ENCODE measurements around the gene CACNA1C. TPM values are rescaled to one million over a fixed set of nuclear protein-coding genes. Genes with fewer than 3 reads are reported as not detected.

CACNA1C gene
- total RNA-seq, 1 experiment from 2014 or later: not detected

DNA sequence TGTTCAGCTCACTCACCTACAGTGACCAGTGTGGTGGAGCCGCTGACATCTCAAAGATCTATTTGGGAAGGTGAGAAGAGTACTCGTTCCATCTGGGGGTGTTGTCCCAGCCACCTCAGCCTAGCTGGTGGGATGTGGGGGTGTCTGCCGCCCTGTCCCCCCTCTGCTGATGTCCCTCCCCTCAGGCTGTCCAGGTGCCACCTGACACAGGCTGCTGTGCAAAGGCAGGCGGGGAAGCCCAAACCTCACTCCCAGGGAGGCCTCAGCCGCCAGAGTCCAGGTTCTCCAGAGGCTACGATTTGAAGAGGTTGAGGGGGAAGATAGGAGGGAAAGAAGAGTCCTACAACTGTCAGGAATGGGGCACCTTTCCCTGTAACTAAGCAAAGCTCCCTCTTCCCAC lies 690.7 kb downstream of the CACNA1C start:
- Histone ChIP-seq H3K9me3 (ENCODE audit: insufficient read depth, low read depth) (no peaks in the 10 kb centered on the region), H3K9me2 (ENCODE audit: insufficient read depth) (no peaks in the 10 kb centered on the region), H3K79me2 (ENCODE audit: low read depth) (no peaks in the 10 kb centered on the region), H2AFZ (no peak overlapping the region), H3K36me3 (ENCODE audit: low read depth) (no peaks in the 10 kb centered on the region), H3K27ac (no peak overlapping the region), H3K4me1 (replicated peaks; ENCODE audit: insufficient read depth) (no peaks in the 10 kb centered on the region), H3F3A (ENCODE audit: insufficient read depth, low read depth) (peaks cover 10% of the 10 kb centered on the region; the same call in 1 of the 2 replicates), H3K4me2 (no peak overlapping the region), H3K4me3 (no peak overlapping the region), H3K27me3 (ENCODE audit: insufficient read depth, low read depth) (peaks cover 77% of the 10 kb centered on the region), H4K20me1 (ENCODE audit: insufficient read depth) (peaks cover 3% of the 10 kb centered on the region; the same call in 1 of the 2 replicates)
- ChIA-PET POLR2A (ENCODE audit: unreplicated experiment) (interaction anchor here (0.6 to 0.7 kb wide), 2 partner anchors 24 to 69 kb away, joined by 3 to 6 read pairs; no protein-coding TSS in a partner anchor), CTCF (no interaction called here)
- intact Hi-C loops (cut with micrococcal nuclease; ENCODE audit: unreplicated experiment): no loop called here
- no peak for DNase-seq
- TF ChIP-seq EZH2 (IDR thresholded peaks at IDR 0.05; ENCODE audit: low read depth): no peak
- TF ChIP-seq, protein P1, sequence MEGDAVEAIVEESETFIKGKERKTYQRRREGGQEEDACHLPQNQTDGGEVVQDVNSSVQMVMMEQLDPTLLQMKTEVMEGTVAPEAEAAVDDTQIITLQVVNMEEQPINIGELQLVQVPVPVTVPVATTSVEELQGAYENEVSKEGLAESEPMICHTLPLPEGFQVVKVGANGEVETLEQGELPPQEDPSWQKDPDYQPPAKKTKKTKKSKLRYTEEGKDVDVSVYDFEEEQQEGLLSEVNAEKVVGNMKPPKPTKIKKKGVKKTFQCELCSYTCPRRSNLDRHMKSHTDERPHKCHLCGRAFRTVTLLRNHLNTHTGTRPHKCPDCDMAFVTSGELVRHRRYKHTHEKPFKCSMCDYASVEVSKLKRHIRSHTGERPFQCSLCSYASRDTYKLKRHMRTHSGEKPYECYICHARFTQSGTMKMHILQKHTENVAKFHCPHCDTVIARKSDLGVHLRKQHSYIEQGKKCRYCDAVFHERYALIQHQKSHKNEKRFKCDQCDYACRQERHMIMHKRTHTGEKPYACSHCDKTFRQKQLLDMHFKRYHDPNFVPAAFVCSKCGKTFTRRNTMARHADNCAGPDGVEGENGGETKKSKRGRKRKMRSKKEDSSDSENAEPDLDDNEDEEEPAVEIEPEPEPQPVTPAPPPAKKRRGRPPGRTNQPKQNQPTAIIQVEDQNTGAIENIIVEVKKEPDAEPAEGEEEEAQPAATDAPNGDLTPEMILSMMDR (conservative IDR thresholded peaks at IDR 0.05): no peak
- no TSS peak for BruUV-seq (replicated peaks)

DNA sequence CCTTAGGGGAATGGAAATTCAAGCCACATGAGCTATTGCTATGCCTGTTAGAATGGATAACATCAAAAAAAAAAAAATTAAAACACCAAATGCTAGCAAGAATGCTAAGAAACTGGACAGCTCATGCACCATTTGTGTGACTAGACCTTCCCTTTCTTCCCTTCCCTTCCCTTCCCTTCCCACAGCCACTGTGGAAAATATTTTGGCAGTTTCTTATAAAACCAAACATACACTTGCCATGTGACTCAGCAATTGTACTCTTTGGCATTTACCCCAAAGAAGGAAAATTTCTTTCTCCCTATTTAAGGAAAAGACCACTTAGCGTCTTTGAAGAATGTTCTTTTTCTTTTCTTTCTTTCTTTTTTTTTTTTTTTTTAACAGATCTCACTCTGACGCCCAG lies 692.9 kb downstream of the CACNA1C start:
- BruUV-seq (replicated peaks): no TSS peak
- no peaks in the 10 kb centered on the region for H3F3A ChIP-seq (ENCODE audit: insufficient read depth, low read depth)
- H2AFZ ChIP-seq: no peak overlapping the region
- H3K27ac ChIP-seq: no peak overlapping the region
- H4K20me1 ChIP-seq (ENCODE audit: insufficient read depth): no peaks in the 10 kb centered on the region; the same call in 1 of the 2 replicates
- peaks cover 88% of the 10 kb centered on the region for H3K27me3 ChIP-seq (ENCODE audit: insufficient read depth, low read depth)
- H3K79me2 ChIP-seq (ENCODE audit: low read depth): no peaks in the 10 kb centered on the region
- ChIA-PET CTCF (no interaction called here), POLR2A (ENCODE audit: unreplicated experiment) (no interaction called here)
- H3K36me3 ChIP-seq (ENCODE audit: low read depth): no peaks in the 10 kb centered on the region
- H3K4me1 ChIP-seq (replicated peaks; ENCODE audit: insufficient read depth): no peaks in the 10 kb centered on the region
- TF ChIP-seq, protein P1 (conservative IDR thresholded peaks at IDR 0.05): no peak
- TF ChIP-seq EZH2 (IDR thresholded peaks at IDR 0.05; ENCODE audit: low read depth): no peak
- no peaks in the 10 kb centered on the region for H3K9me3 ChIP-seq (ENCODE audit: insufficient read depth, low read depth)
- DNase-seq: no peak
- intact Hi-C loops (cut with micrococcal nuclease; ENCODE audit: unreplicated experiment): no loop called here
- H3K9me2 ChIP-seq (ENCODE audit: insufficient read depth): no peaks in the 10 kb centered on the region
- H3K4me3 ChIP-seq: no peak overlapping the region
- H3K4me2 ChIP-seq: no peak overlapping the region

Other genes starting within 250 kb of the CACNA1C start
- gene LRTM2, start 232.4 kb upstream of the CACNA1C start, total RNA-seq (2021): not detected in 2 replicates
- 0.45 TPM in 1 of 2 replicates, not detected in the other for gene CACNA2D4, start 134.3 kb upstream of the CACNA1C start, total RNA-seq (2021)
- 6.2 and 6.8 TPM in 2 replicates for gene DCP1B, start 48.5 kb upstream of the CACNA1C start, total RNA-seq (2021)

Data from PC-9 (cell line).